Stimulated activated CD8-positive, alpha-beta memory T cell treated with anti-CD3 and anti-CD28 coated beads, Interleukin-12 subunit alpha, Interleukin-12 subunit beta, amount 100 ng/mL, for 24 hours (primary cell): Measurements from ENCODE around the gene CBLL2.
"Not testable (repeated sequence)": the region's sequence is repeated elsewhere in the genome, so short reads cannot be mapped to it uniquely, and the experiment has no call there.

ENCODE experiments used
- DNase-seq: peaks from one replicate; pipeline ENCODE4 v3.0.0-alpha.2; 2020; ENCODE audit errors: extremely low read depth

Gene CBLL2

GRCh38 chrX:22272613-22273012, at the start of gene CBLL2:
Gene CBLL2, plus strand, starts transcription at chrX:22272913. Its CDS starts 79 bp downstream, at chrX:22272992.
- DNase-seq = no peak

GRCh38 chrX:22234380-22234779, 38.3 kb upstream of the CBLL2 start:
- DNase-seq = no peak

GRCh38 chrX:22237479-22237878, 35.2 kb upstream of the CBLL2 start:
- no peak for DNase-seq

GRCh38 chrX:22246620-22247019, 26.1 kb upstream of the CBLL2 start:
- DNase-seq = no peak

- no peak for DNase-seq
Measured at GRCh38 chrX:22247169-22247568, 25.5 kb upstream of the CBLL2 start.

- DNase-seq = no peak
Measured at GRCh38 chrX:22248401-22248800, 24.3 kb upstream of the CBLL2 start.

- DNase-seq = no peak
Measured at GRCh38 chrX:22249371-22249770, 23.3 kb upstream of the CBLL2 start.

- no peak for DNase-seq
Measured at GRCh38 chrX:22268706-22269105, 4.0 kb upstream of the CBLL2 start.

- DNase-seq = no peak
Measured at GRCh38 chrX:22273714-22274317, 1.1 kb downstream of the CBLL2 start.

GRCh38 chrX:22276781-22277180, 4.1 kb downstream of the CBLL2 start:
- DNase-seq = no peak

GRCh38 chrX:22278375-22278774, 5.7 kb downstream of the CBLL2 start:
- DNase-seq = no peak

GRCh38 chrX:22289209-22289608, 16.5 kb downstream of the CBLL2 start:
- DNase-seq = not testable (repeated sequence)

GRCh38 chrX:22296871-22297270, 24.2 kb downstream of the CBLL2 start:
- no peak for DNase-seq

GRCh38 chrX:22300130-22300529, 27.4 kb downstream of the CBLL2 start:
- no peak for DNase-seq

- DNase-seq = no peak
Measured at GRCh38 chrX:22310779-22311178, 38.1 kb downstream of the CBLL2 start.

- DNase-seq = no peak
Measured at GRCh38 chrX:22313766-22314165, 41.1 kb downstream of the CBLL2 start.

GRCh38 chrX:22314211-22314610, 41.5 kb downstream of the CBLL2 start:
- DNase-seq = no peak

- no peak for DNase-seq
Measured at GRCh38 chrX:22314692-22315091, 42.0 kb downstream of the CBLL2 start.

GRCh38 chrX:22315151-22315550, 42.4 kb downstream of the CBLL2 start:
- no peak for DNase-seq

GRCh38 chrX:22320236-22320873, 47.6 kb downstream of the CBLL2 start:
- no peak for DNase-seq

- no peak for DNase-seq
Measured at GRCh38 chrX:22323541-22323940, 50.8 kb downstream of the CBLL2 start.
